B cell (primary cell): ENCODE results near the gene APPBP2. TPM values are rescaled to one million over a fixed set of nuclear protein-coding genes. Genes with fewer than 3 reads are reported as not detected.
A peak's percentile ranks its signal among the peaks of the same experiment; 100 is the strongest.
"Not testable (repeated sequence)": the region's sequence is repeated elsewhere in the genome, so short reads cannot be mapped to it uniquely, and the experiment has no call there.

Source experiments
- ATAC-seq: fragments of 200-7000 bp; cut with Tn5 transposase; one replicate; pipeline ENCODE4 v1.10.0; 2021; ENCODE audit warnings: low read depth, mild to moderate bottlenecking, moderate number of reproducible peaks, moderate library complexity
- CTCF ChIA-PET: fragments of 350-600 bp; sonication (Branson Sonifier 250); formaldehyde crosslinking; loops from one replicate; lab custom pipeline; 2021; ENCODE audit warnings: antibody characterized with exemption, inconsistent platforms; lab: Charles Lee
- POLR2A ChIA-PET: fragments of 350-600 bp; sonication (Branson Sonifier 250); formaldehyde crosslinking; loops from one replicate; lab custom pipeline; 2021; ENCODE audit warnings: antibody characterized with exemption; lab: Charles Lee
- DNase-seq: peaks from one replicate; pipeline ENCODE4 v3.0.0; 2013
- H2AFZ ChIP-seq: 2 replicates; pipeline ENCODE4 v1.6.1; 2012; ENCODE audit warnings: mild to moderate bottlenecking, low read depth, low read length; ENCODE audit not compliant: insufficient read depth, poor library complexity, severe bottlenecking
- H3K27ac ChIP-seq, 2 donors: 1 replicate in 1 of 2; 2 replicates in 1 of 2; pipeline ENCODE4 v1.5.1; 2012 to 2013; ENCODE audit warnings: low read length in 2 of 2, mild to moderate bottlenecking in 2 of 2, moderate library complexity in 1 of 2
- H3K27me3 ChIP-seq, 4 experiments: fragments of 200-600 bp in 1 of 4; sonication (generic) in 1 of 4; replicated peaks in 1 of 4; 1 replicate in 2 of 4; 2 replicates in 2 of 4; pipeline versions ENCODE4 v1.6.1 to v1.7.0; 2013 to 2016; ENCODE audit warnings: low read length in 3 of 4, mild to moderate bottlenecking in 2 of 4, mixed read lengths in 1 of 4, moderate library complexity in 1 of 4; ENCODE audit not compliant: insufficient read depth in 4 of 4, control insufficient read depth in 3 of 4; ENCODE audit errors: control extremely low read depth in 1 of 4
- H3K36me3 ChIP-seq, 2 experiments: replicated peaks in 1 of 2; 1 replicate in 1 of 2; 2 replicates in 1 of 2; pipeline versions ENCODE4 v1.6.1 to v1.7.1; 2013; ENCODE audit warnings: low read length in 1 of 2; ENCODE audit not compliant: insufficient read depth in 2 of 2, control insufficient read depth in 1 of 2; ENCODE audit errors: control extremely low read depth in 1 of 2, extremely low read depth in 1 of 2
- H3K4me1 ChIP-seq, 2 donors: fragments of 200-600 bp in 1 of 2; sonication (generic) in 1 of 2; 1 replicate in 1 of 2; 2 replicates in 1 of 2; pipeline versions ENCODE4 v1.5.1 to v1.6.1; 2013 to 2017; ENCODE audit warnings: low read length in 2 of 2; ENCODE audit not compliant: control insufficient read depth in 2 of 2, insufficient read depth in 2 of 2
- H3K4me2 ChIP-seq: replicated peaks from 2 replicates; pipeline ENCODE3; 2012; ENCODE audit warnings: mild to moderate bottlenecking, low read depth, low read length; ENCODE audit not compliant: poor library complexity, severe bottlenecking
- H3K4me3 ChIP-seq, 5 experiments: fragments of 200-600 bp in 1 of 5; sonication (generic) in 1 of 5; 1 replicate in 3 of 5; 2 replicates in 2 of 5; pipeline versions ENCODE4 v1.5.1 to v1.7.0; 2011 to 2016; ENCODE audit warnings: low read length in 4 of 5, mild to moderate bottlenecking in 4 of 5, low read depth in 2 of 5, control low read depth in 1 of 5, moderate library complexity in 1 of 5; ENCODE audit not compliant: insufficient read depth in 1 of 5; ENCODE audit errors: control extremely low read depth in 1 of 5, extremely low read depth in 1 of 5
- H3K79me2 ChIP-seq: fragments of 200-600 bp; sonication (generic); one replicate; pipeline ENCODE4 v1.6.0; 2016; ENCODE audit warnings: low read length; ENCODE audit not compliant: control insufficient read depth, insufficient read depth
- H3K9ac ChIP-seq: fragments of 200-600 bp; sonication (generic); 2 replicates; pipeline ENCODE4 v1.6.1; 2017; ENCODE audit warnings: mild to moderate bottlenecking, low read length, moderate library complexity
- H3K9me3 ChIP-seq, 3 donors: one replicate each; pipeline versions ENCODE4 v1.6.1 to v1.7.1; 2013; ENCODE audit warnings: low read length in 2 of 3; ENCODE audit not compliant: control insufficient read depth in 2 of 3, insufficient read depth in 1 of 3; ENCODE audit errors: control extremely low read depth in 1 of 3
- H4K20me1 ChIP-seq: 2 replicates; pipeline ENCODE4 v1.6.0; 2012; ENCODE audit warnings: mild to moderate bottlenecking, low read length; ENCODE audit not compliant: insufficient read depth, control insufficient read depth, poor library complexity, severe bottlenecking
- H3K27ac Mint-ChIP-seq: one replicate; pipeline ENCODE4 v1.8.0; 2021; ENCODE audit warnings: mixed read lengths
- H3K27me3 Mint-ChIP-seq: one replicate; pipeline ENCODE4 v1.8.0; 2021; ENCODE audit warnings: mixed read lengths
- H3K4me1 Mint-ChIP-seq: one replicate; pipeline ENCODE4 v1.8.0; 2021; ENCODE audit warnings: mixed read lengths
- H3K4me3 Mint-ChIP-seq: one replicate; pipeline ENCODE4 v1.8.0; 2021; ENCODE audit warnings: mixed read lengths
- H3K9me3 Mint-ChIP-seq: one replicate; pipeline ENCODE4 v1.8.0; 2022; ENCODE audit warnings: mixed read lengths; ENCODE audit not compliant: insufficient read depth
- CTCF ChIP-seq: fragments of 200-600 bp; IDR thresholded peaks from one replicate; pipeline ENCODE4 v1.8.0; 2022; ENCODE audit warnings: antibody characterized with exemption, mild to moderate bottlenecking
- EZH2 ChIP-seq: IDR thresholded peaks from 2 replicates; pipeline ENCODE4 v1.6.1; 2012; ENCODE audit warnings: borderline replicate concordance, low read depth, mild to moderate bottlenecking, moderate library complexity, low read length; ENCODE audit not compliant: insufficient read depth, poor library complexity, severe bottlenecking
- WGBS: methylation state at CpG from one replicate; pipeline ENCODE4 v1.1.5; 2013; ENCODE audit warnings: missing lambda C conversion rate; ENCODE audit not compliant: insufficient coverage; 5-methylcytosine and 5-hydroxymethylcytosine counted together
- intact Hi-C: fragments of 100-400 bp; cut with micrococcal nuclease; formaldehyde crosslinking; loops from one replicate; pipeline ENCODE4 v1.10.0; 2022
- polyA plus RNA-seq: library from polyadenylated mRNA; depleted of rRNA; stranded (reverse); fragments of >200 nt; gene quantifications from 2 replicates; pipeline ENCODE4 v1.2.3, GENCODE V29; 2012
- total RNA-seq, 2 donors: library from RNA; stranded (reverse); fragments of 120-200 nt in 1 of 2; gene quantifications; 1 replicate in 1 of 2; 2 replicates in 1 of 2; pipeline versions ENCODE4 v1.2.3 to v1.2.4, GENCODE V29; 2013 to 2022

APPBP2 gene
- total and polyA plus RNA-seq, 2 donors (not counting 1 experiment from before 2014, with no cell fraction given): 6.3 to 38.8 TPM

GRCh38 chr17:60435244-60436167 lies 90.5 kb downstream of the APPBP2 start:
- Mint-ChIP-seq H3K4me1 (no peaks in the 10 kb centered on the region), H3K27me3 (peaks cover 9% of the 10 kb centered on the region), H3K9me3 (no peaks in the 10 kb centered on the region), H3K27ac (no peak overlapping the region), H3K4me3 (no peak overlapping the region)
- no peak overlapping the region for H2AFZ ChIP-seq
- TF ChIP-seq EZH2: no peak
- peak; percentile 90 for TF ChIP-seq CTCF
- H3K79me2 ChIP-seq: no peaks in the 10 kb centered on the region
- intact Hi-C loops: loop anchor here (1.0 kb wide), 3 partner anchors 14 to 292 kb away; no protein-coding TSS in a partner anchor
- H3K36me3 ChIP-seq: no peaks in the 10 kb centered on the region
- no peaks in the 10 kb centered on the region for H3K27me3 ChIP-seq
- H3K9ac ChIP-seq: no peak overlapping the region
- ATAC-seq: peak; percentile 85
- POLR2A ChIA-PET: no interaction called here
- 89% methylated on average over 18 of the region's 28 CpGs for WGBS
- DNase-seq: peak; percentile 79
- H3K4me2 ChIP-seq: no peak overlapping the region
- CTCF ChIA-PET: interaction anchor here (0.6 to 1.6 kb wide), 10 partner anchors 12 to 293 kb away, joined by 3 to 11 read pairs (median 4); no protein-coding TSS in a partner anchor
- no peaks in the 10 kb centered on the region for H4K20me1 ChIP-seq
- no peak overlapping the region for H3K27ac ChIP-seq
- no peak overlapping the region for H3K4me3 ChIP-seq
- H3K9me3 ChIP-seq: peaks cover 0 to 12% (median 9%) of the 10 kb centered on the region in 3 donors
- no peaks in the 10 kb centered on the region for H3K4me1 ChIP-seq

DNA sequence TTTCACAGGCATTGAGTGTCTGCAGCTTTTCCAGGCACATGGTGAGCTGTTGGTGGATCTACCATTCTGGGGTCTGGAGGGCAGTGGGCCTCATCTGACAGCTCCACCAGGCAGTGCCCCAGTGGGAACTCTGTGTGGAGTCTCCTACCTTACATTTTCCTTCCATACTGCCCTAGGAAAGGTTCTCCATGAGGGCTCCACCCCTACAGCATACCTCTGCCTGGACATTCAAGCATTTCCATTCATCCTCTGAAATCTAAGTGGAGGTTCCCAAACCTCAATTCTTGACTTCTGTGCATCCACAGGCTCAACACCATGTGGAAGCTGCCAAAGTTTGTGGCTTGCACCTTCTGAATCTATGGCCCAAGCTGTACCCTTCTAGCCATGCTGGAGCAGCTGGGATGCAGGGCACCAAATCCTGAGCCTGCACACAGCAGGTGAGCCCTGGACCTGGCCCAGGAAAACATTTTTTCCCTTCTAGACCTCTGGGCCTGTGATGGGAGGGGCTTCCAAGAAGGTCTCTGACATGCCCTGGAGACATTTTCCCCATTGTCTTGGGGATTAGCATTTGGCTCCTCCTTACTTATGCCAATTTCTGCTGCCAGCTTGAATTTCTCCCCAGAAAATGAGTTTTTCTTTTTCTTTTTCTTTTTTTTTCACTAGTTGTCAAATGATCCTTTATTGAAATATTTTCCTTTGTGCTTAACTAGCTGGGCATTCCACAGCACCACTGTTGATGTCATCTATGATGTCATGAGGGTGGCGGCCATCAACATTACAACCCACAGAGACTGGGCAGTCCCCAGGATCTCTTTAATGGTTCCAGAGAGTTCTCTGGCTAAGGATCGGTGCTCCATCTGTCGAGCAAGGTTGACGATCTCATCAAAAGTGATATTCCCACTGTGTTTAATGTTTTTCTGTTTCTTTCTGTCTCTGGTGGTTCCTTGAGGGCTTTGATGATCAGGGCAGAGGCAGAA lies 92.7 kb downstream of the APPBP2 start:
- H3K4me1 ChIP-seq, H3K27me3 Mint-ChIP-seq, ATAC-seq, H3K9me3 Mint-ChIP-seq, H3K27ac Mint-ChIP-seq, H3K27me3 ChIP-seq, H4K20me1 ChIP-seq, DNase-seq, H3K36me3 ChIP-seq, H3K4me3 ChIP-seq, POLR2A ChIA-PET, H3K4me3 Mint-ChIP-seq, H3K4me1 Mint-ChIP-seq, H2AFZ ChIP-seq, intact Hi-C loops, H3K79me2 ChIP-seq, H3K4me2 ChIP-seq, H3K27ac ChIP-seq, H3K9ac ChIP-seq: not testable (repeated sequence)
- WGBS: 100% methylated on average over 2 of the region's 4 CpGs
- H3K9me3 ChIP-seq: peaks cover 0 to 12% (median 9%) of the 10 kb centered on the region in 3 donors
- CTCF ChIA-PET: interaction anchor here (0.8 to 1.6 kb wide), 7 partner anchors 10 to 291 kb away, joined by 3 to 6 read pairs (median 3); no protein-coding TSS in a partner anchor

DNA sequence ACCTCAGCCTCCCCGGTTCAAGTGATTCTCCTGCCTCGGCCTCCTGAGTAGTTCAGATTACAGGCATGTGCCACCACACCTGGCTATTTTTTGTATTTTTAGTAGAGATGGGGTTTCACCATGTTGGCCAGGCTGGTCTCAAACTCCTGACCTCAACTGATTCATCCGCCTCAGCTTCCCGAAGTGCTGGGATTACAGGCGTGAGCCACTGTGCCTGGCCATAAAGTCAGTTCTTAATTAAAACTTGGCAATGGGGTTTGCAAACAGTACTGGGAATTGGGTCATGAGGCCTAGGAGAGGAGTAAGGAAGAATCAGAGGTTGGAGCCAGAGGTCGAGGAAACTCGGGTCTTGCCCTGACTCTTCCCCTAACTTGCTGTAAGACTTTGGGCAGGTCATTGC lies 95.5 kb downstream of the APPBP2 start:
- H3K4me1 Mint-ChIP-seq, H3K79me2 ChIP-seq, H3K27me3 Mint-ChIP-seq, H3K9ac ChIP-seq, H3K27ac Mint-ChIP-seq, H3K27ac ChIP-seq, H3K4me2 ChIP-seq, H4K20me1 ChIP-seq, H3K27me3 ChIP-seq, H3K4me3 Mint-ChIP-seq, H3K4me1 ChIP-seq, H3K36me3 ChIP-seq, H3K4me3 ChIP-seq, ATAC-seq, H2AFZ ChIP-seq, H3K9me3 Mint-ChIP-seq, intact Hi-C loops, DNase-seq: not testable (repeated sequence)
- POLR2A ChIA-PET: interaction anchor here (0.6 to 0.7 kb wide), 2 partner anchors 30 to 228 kb away, joined by 3 to 13 read pairs; no protein-coding TSS in a partner anchor
- 98% methylated on average over 7 of the region's 7 CpGs for WGBS
- H3K9me3 ChIP-seq: peaks cover 0 to 12% (median 9%) of the 10 kb centered on the region in 3 donors
- CTCF ChIA-PET: interaction anchor here (1.1 kb wide), 1 partner anchor 10 kb away, joined by 4 read pairs; no protein-coding TSS in a partner anchor
